HG03565 (cell line): ENCODE data around the gene AFF1.
A peak's percentile ranks its signal among the peaks of the same experiment; 100 is the strongest.
"Not testable (repeated sequence)": the region's sequence is repeated elsewhere in the genome, so short reads cannot be mapped to it uniquely, and the experiment has no call there.

Experiments
- ATAC-seq: cut with Tn5 transposase; IDR thresholded peaks from one replicate; pipeline ENCODE4 v1.9.1; 2021; ENCODE audit warnings: mild to moderate bottlenecking, moderate library complexity; ENCODE audit not compliant: unreplicated experiment

Gene AFF1

GRCh38 chr4:87007528-87008446 lies 73.0 kb downstream of the AFF1 start:
- ATAC-seq: no peak

GRCh38 chr4:87009095-87009648 lies 74.4 kb downstream of the AFF1 start:
- ATAC-seq: no peak

GRCh38 chr4:87010192-87010591 lies 75.4 kb downstream of the AFF1 start:
- ATAC-seq: no peak

- ATAC-seq: no peak
Measured at GRCh38 chr4:87011340-87012034, 76.7 kb downstream of the AFF1 start.

GRCh38 chr4:87012265-87012953 lies 77.6 kb downstream of the AFF1 start:
- ATAC-seq: peak; percentile 30

- ATAC-seq: not testable (repeated sequence)
Measured at GRCh38 chr4:87012954-87013308, 78.1 kb downstream of the AFF1 start.

GRCh38 chr4:87014284-87014782 lies 79.5 kb downstream of the AFF1 start:
- ATAC-seq: no peak

GRCh38 chr4:87015416-87015815 lies 80.6 kb downstream of the AFF1 start:
- no peak for ATAC-seq

GRCh38 chr4:87017580-87018342 lies 83.0 kb downstream of the AFF1 start:
- ATAC-seq: no peak

GRCh38 chr4:87018753-87019152 lies 83.9 kb downstream of the AFF1 start:
- ATAC-seq: no peak

- no peak for ATAC-seq
Measured at GRCh38 chr4:87019246-87019791, 84.5 kb downstream of the AFF1 start.

GRCh38 chr4:87019898-87020297 lies 85.1 kb downstream of the AFF1 start:
- no peak for ATAC-seq

GRCh38 chr4:87024201-87024600 lies 89.4 kb downstream of the AFF1 start:
- no peak for ATAC-seq

GRCh38 chr4:87025023-87025613 lies 90.3 kb downstream of the AFF1 start:
- no peak for ATAC-seq

GRCh38 chr4:87025614-87026041 lies 90.8 kb downstream of the AFF1 start:
- ATAC-seq: peak; percentile 29

- ATAC-seq: peak; percentile 92
Measured at GRCh38 chr4:87026800-87027495, 92.1 kb downstream of the AFF1 start.

- ATAC-seq: no peak
Measured at GRCh38 chr4:87029356-87029755, 94.5 kb downstream of the AFF1 start.

- no peak for ATAC-seq
Measured at GRCh38 chr4:87030124-87030523, 95.3 kb downstream of the AFF1 start.
